Glomerular visceral epithelial cell (primary cell): ENCODE measurements around the gene FREM1.

Experiments used
- DNase-seq: peaks from one replicate; pipeline ENCODE4 v3.0.0-alpha.2; 2016; ENCODE audit errors: extremely low spot score

Gene FREM1

GRCh38 chr9:14909601-14909960 lies 647 bp downstream of the FREM1 start:
- DNase-seq, result no peak

- DNase-seq, result no peak
These were observed 1.0 kb downstream of the FREM1 start for GRCh38 chr9:14909181-14909580.

GRCh38 chr9:14908295-14909180 lies 1.7 kb downstream of the FREM1 start:
- DNase-seq, result no peak

- no peak for DNase-seq
These were observed 2.5 kb downstream of the FREM1 start for GRCh38 chr9:14907696-14908095.

- no peak for DNase-seq
These were observed 2.9 kb downstream of the FREM1 start for GRCh38 chr9:14907360-14907685.

- DNase-seq, result no peak
These were observed 3.4 kb downstream of the FREM1 start for GRCh38 chr9:14906644-14907359.

GRCh38 chr9:14906000-14906399 lies 4.2 kb downstream of the FREM1 start:
- DNase-seq, result no peak

GRCh38 chr9:14903040-14903439 lies 7.2 kb downstream of the FREM1 start:
- no peak for DNase-seq

- DNase-seq, result no peak
These were observed 7.7 kb downstream of the FREM1 start for GRCh38 chr9:14902561-14902960.

GRCh38 chr9:14899815-14900193 lies 10.4 kb downstream of the FREM1 start:
- DNase-seq, result no peak

- DNase-seq, result no peak
These were observed 11.0 kb downstream of the FREM1 start for GRCh38 chr9:14899042-14899814.

- DNase-seq, result no peak
These were observed 14.4 kb downstream of the FREM1 start for GRCh38 chr9:14895806-14896205.

- no peak for DNase-seq
These were observed 16.9 kb downstream of the FREM1 start for GRCh38 chr9:14893280-14893679.

GRCh38 chr9:14891332-14891731 lies 18.9 kb downstream of the FREM1 start:
- no peak for DNase-seq

GRCh38 chr9:14889451-14889850 lies 20.8 kb downstream of the FREM1 start:
- DNase-seq, result no peak

- no peak for DNase-seq
These were observed 21.4 kb downstream of the FREM1 start for GRCh38 chr9:14888875-14889274.

GRCh38 chr9:14888272-14888671 lies 22.0 kb downstream of the FREM1 start:
- DNase-seq, result no peak

- no peak for DNase-seq
These were observed 23.1 kb downstream of the FREM1 start for GRCh38 chr9:14887149-14887548.

GRCh38 chr9:14883310-14883944 lies 26.8 kb downstream of the FREM1 start:
- DNase-seq, result no peak

GRCh38 chr9:14882090-14882489 lies 28.1 kb downstream of the FREM1 start:
- DNase-seq, result no peak

GRCh38 chr9:14881006-14881405 lies 29.2 kb downstream of the FREM1 start:
- DNase-seq, result no peak

- no peak for DNase-seq
These were observed 40.1 kb downstream of the FREM1 start for GRCh38 chr9:14870090-14870489.
